Heart left ventricle (tissue), 13 donors: ENCODE data around the gene GLP1R.

Source experiments
- CTCF ChIP-seq, 12 donors: fragments of 200-600 bp; sonication (generic) in 4 of 12; IDR thresholded peaks; one replicate each; pipeline versions ENCODE4 v1.5.0 to v1.8.0; 2018 to 2022; ENCODE audit warnings: antibody characterized with exemption in 12 of 12, mild to moderate bottlenecking in 5 of 12
- POLR2A ChIP-seq, 2 donors: fragments of 450-650 bp; IDR thresholded peaks; one replicate each; pipeline ENCODE4 v1.6.1; 2017; ENCODE audit warnings: antibody characterized with exemption in 2 of 2, mild to moderate bottlenecking in 2 of 2, moderate library complexity in 2 of 2
- donor health status: ischemic (EF 13 %, LVEDD 7.1; RV severe dilation, severe dysfunction).
- donor health status: DM: no; HTN: yes; CAD: no.
- donor health status: DM: no; HTN: no; CAD: no.
- donor health status: ischemic (EF 25% LVEDD 6.9; RV normal size, moderate dysfunction).
- donor health status: ischemic (EF 25% LVEDD 5.7; RV mildly dilated, moderate dysfunction).
- donor health status: ischemic (EF 35%, LVEDD 5.7; RV mildly dilated, moderate dysfunction).
- donor health status: nonischemic (EF 11% LVEDD 7.7; RV severe dilation, severe dysfunction).
- donor health status: DM: yes; HTN: yes; CAD: no.
- donor health status: PGD.
- donor health status: ischemic (EF 29% LVEDD 5.4; RV normal size, mild dysfunction).
- donor health status: nonischemic (EF 23%, LVEDD 6.1; RV moderate dilation, normal function).

GRCh38 chr6:39113788-39114187 lies 65.2 kb downstream of the GLP1R start:
- TF ChIP-seq POLR2A (IDR thresholded peaks at IDR 0.05) (no peak), CTCF (IDR thresholded peaks at IDR 0.05) (no peak)
